Trophoblast cell (in vitro differentiated cells and primary cell): Measurements from ENCODE around the gene DOCK2.

Experiments used
- DNase-seq, 2 donors: peaks; one replicate each; pipeline ENCODE4 v3.0.0-alpha.2; 2016
- H2AFZ ChIP-seq: 2 replicates; pipeline ENCODE4 v1.6.1; 2013; ENCODE audit warnings: low read length, moderate library complexity, mild to moderate bottlenecking; ENCODE audit not compliant: insufficient read depth, poor library complexity
- H2AK5ac ChIP-seq: 2 replicates; pipeline ENCODE4 v1.6.1; 2013; ENCODE audit warnings: mild to moderate bottlenecking, low read length
- H2BK120ac ChIP-seq: 2 replicates; pipeline ENCODE4 v1.6.1; 2013; ENCODE audit warnings: low read length, mild to moderate bottlenecking, moderate library complexity; ENCODE audit not compliant: insufficient read depth, poor library complexity
- H2BK12ac ChIP-seq: 2 replicates; pipeline ENCODE4 v1.6.1; 2013; ENCODE audit warnings: mild to moderate bottlenecking, low read length, moderate library complexity
- H2BK5ac ChIP-seq: 2 replicates; pipeline ENCODE4 v1.6.1; 2013; ENCODE audit warnings: low read length, low read depth, moderate library complexity, mild to moderate bottlenecking; ENCODE audit not compliant: poor library complexity
- H3K14ac ChIP-seq: 2 replicates; pipeline ENCODE4 v1.6.1; 2013; ENCODE audit warnings: mild to moderate bottlenecking, low read length
- H3K18ac ChIP-seq: 2 replicates; pipeline ENCODE4 v1.6.1; 2013; ENCODE audit warnings: mild to moderate bottlenecking, low read length
- H3K23ac ChIP-seq: 2 replicates; pipeline ENCODE4 v1.6.1; 2013; ENCODE audit warnings: low read length
- H3K27ac ChIP-seq: 2 replicates; pipeline ENCODE4 v1.5.1; 2013; ENCODE audit warnings: low read depth, mild to moderate bottlenecking, inconsistent platforms, low read length, moderate library complexity
- H3K27me3 ChIP-seq: 2 replicates; pipeline ENCODE4 v1.6.1; 2013; ENCODE audit warnings: inconsistent platforms, mild to moderate bottlenecking, low read length, moderate library complexity; ENCODE audit not compliant: insufficient read depth
- H3K36me3 ChIP-seq, 2 experiments: 1 replicate in 1 of 2; 2 replicates in 1 of 2; pipeline ENCODE4 v1.6.1; 2013; ENCODE audit warnings: low read length in 2 of 2, mild to moderate bottlenecking in 2 of 2, moderate library complexity in 1 of 2; ENCODE audit not compliant: insufficient read depth in 2 of 2, control insufficient read depth in 1 of 2
- H3K4ac ChIP-seq: 2 replicates; pipeline ENCODE4 v1.6.1; 2013; ENCODE audit warnings: low read depth, mild to moderate bottlenecking, low read length, moderate library complexity
- H3K4me1 ChIP-seq, 2 experiments: 1 replicate in 1 of 2; 2 replicates in 1 of 2; pipeline ENCODE4 v1.6.1; 2013; ENCODE audit warnings: low read length in 2 of 2, mild to moderate bottlenecking in 2 of 2, moderate library complexity in 1 of 2; ENCODE audit not compliant: insufficient read depth in 2 of 2, control insufficient read depth in 1 of 2
- H3K4me2 ChIP-seq: 2 replicates; pipeline ENCODE4 v1.6.1; 2013; ENCODE audit warnings: inconsistent platforms, mild to moderate bottlenecking, low read length, moderate library complexity
- H3K4me3 ChIP-seq: 2 replicates; pipeline ENCODE4 v1.5.1; 2013; ENCODE audit warnings: mild to moderate bottlenecking, low read depth, low read length, inconsistent platforms
- H3K79me1 ChIP-seq: one replicate; pipeline ENCODE4 v1.6.1; 2013; ENCODE audit warnings: low read length
- H3K79me2 ChIP-seq: 2 replicates; pipeline ENCODE4 v1.6.1; 2013; ENCODE audit warnings: low read length, mild to moderate bottlenecking; ENCODE audit not compliant: control insufficient read depth, insufficient read depth, poor library complexity
- H3K9ac ChIP-seq: 2 replicates; pipeline ENCODE4 v1.6.1; 2013; ENCODE audit warnings: mild to moderate bottlenecking, low read length
- H3K9me3 ChIP-seq: 2 replicates; pipeline ENCODE4 v1.6.1; 2013; ENCODE audit warnings: low read depth, mild to moderate bottlenecking, control low read depth, inconsistent platforms, low read length; ENCODE audit not compliant: insufficient read depth
- H4K12ac ChIP-seq: 2 replicates; pipeline ENCODE4 v1.6.1; 2013; ENCODE audit warnings: low read depth, mild to moderate bottlenecking, low read length, moderate library complexity
- H4K8ac ChIP-seq: 2 replicates; pipeline ENCODE4 v1.6.1; 2013; ENCODE audit warnings: low read depth, mild to moderate bottlenecking, low read length, moderate library complexity
- H4K91ac ChIP-seq: one replicate; pipeline ENCODE4 v1.6.1; 2013; ENCODE audit warnings: low read depth, mild to moderate bottlenecking, low read length, moderate library complexity
- WGBS: extraction: QIAGEN DNeasy Blood & Tissue Kit; methylation state at CpG from one replicate; pipeline ENCODE4 v1.1.7; 2013; ENCODE audit warnings: missing lambda C conversion rate; ENCODE audit not compliant: insufficient read length, insufficient coverage; ENCODE audit errors: extremely low coverage; 5-methylcytosine and 5-hydroxymethylcytosine counted together

The DOCK2 gene

GRCh38 chr5:170112876-170113521 is 475.9 kb downstream of the DOCK2 start:
- Histone ChIP-seq H4K91ac (no peak overlapping the region), H2AFZ (no peak overlapping the region), H3K23ac (no peak overlapping the region), H3K4me2 (no peak overlapping the region), H3K14ac (peak overlapping the region; percentile 37), H3K4ac (no peak overlapping the region), H3K79me2 (no peaks in the 10 kb centered on the region), H2BK5ac (no peak overlapping the region), H4K12ac (no peak overlapping the region), H2BK12ac (no peak overlapping the region), H2AK5ac (no peak overlapping the region), H3K4me3 (no peak overlapping the region), H3K9me3 (no peaks in the 10 kb centered on the region), H4K8ac (no peak overlapping the region), H3K18ac (no peak overlapping the region), H3K27me3 (no peaks in the 10 kb centered on the region), H2BK120ac (no peak overlapping the region), H3K36me3 (no peaks in the 10 kb centered on the region), H3K9ac (no peak overlapping the region), H3K79me1 (peaks cover 2% of the 10 kb centered on the region), H3K27ac (no peak overlapping the region), H3K4me1 (peaks cover 10 to 17% of the 10 kb centered on the region in 2 experiments)
- DNase-seq: no peak
- WGBS: no CpG with 5 or more reads among the region's 6 CpGs

GRCh38 chr5:170113522-170113900 is 476.4 kb downstream of the DOCK2 start:
- Histone ChIP-seq H2AFZ (no peak overlapping the region), H4K91ac (no peak overlapping the region), H3K9ac (no peak overlapping the region), H3K4me1 (peaks cover 10 to 17% of the 10 kb centered on the region in 2 experiments), H3K4me2 (no peak overlapping the region), H3K4ac (no peak overlapping the region), H3K36me3 (no peaks in the 10 kb centered on the region), H2BK12ac (no peak overlapping the region), H3K27ac (no peak overlapping the region), H3K14ac (no peak overlapping the region), H3K23ac (no peak overlapping the region), H4K8ac (no peak overlapping the region), H3K79me1 (peaks cover 2% of the 10 kb centered on the region), H2BK120ac (no peak overlapping the region), H3K4me3 (no peak overlapping the region), H2BK5ac (no peak overlapping the region), H2AK5ac (no peak overlapping the region), H3K9me3 (no peaks in the 10 kb centered on the region), H4K12ac (no peak overlapping the region), H3K27me3 (no peaks in the 10 kb centered on the region), H3K79me2 (no peaks in the 10 kb centered on the region), H3K18ac (no peak overlapping the region)
- no peak for DNase-seq
- no CpG with 5 or more reads among the region's 3 CpGs for WGBS

- Histone ChIP-seq H3K4me3 (no peak overlapping the region), H2AK5ac (no peak overlapping the region), H3K27me3 (no peaks in the 10 kb centered on the region), H2BK12ac (no peak overlapping the region), H3K36me3 (no peaks in the 10 kb centered on the region), H3K9ac (no peak overlapping the region), H4K8ac (no peak overlapping the region), H4K12ac (no peak overlapping the region), H3K4me1 (peaks cover 7 to 15% of the 10 kb centered on the region in 2 experiments), H3K79me1 (peaks cover 2% of the 10 kb centered on the region), H3K14ac (no peak overlapping the region), H3K27ac (no peak overlapping the region), H2BK120ac (no peak overlapping the region), H3K79me2 (no peaks in the 10 kb centered on the region), H3K18ac (no peak overlapping the region), H4K91ac (no peak overlapping the region), H3K4ac (no peak overlapping the region), H3K9me3 (no peaks in the 10 kb centered on the region), H3K4me2 (no peak overlapping the region), H2BK5ac (no peak overlapping the region), H2AFZ (no peak overlapping the region), H3K23ac (no peak overlapping the region)
- DNase-seq: peak; percentile 76 to 92
- no CpG with 5 or more reads among the region's 7 CpGs for WGBS
These were observed 477.2 kb downstream of the DOCK2 start for GRCh38 chr5:170114271-170114670.

GRCh38 chr5:170115925-170116324 is 478.9 kb downstream of the DOCK2 start:
- H3K23ac ChIP-seq: no peak overlapping the region
- no peak overlapping the region for H2AFZ ChIP-seq
- H4K12ac ChIP-seq: no peak overlapping the region
- no peak overlapping the region for H3K18ac ChIP-seq
- no CpG with 5 or more reads among the region's 2 CpGs for WGBS
- H2BK120ac ChIP-seq: no peak overlapping the region
- H3K4me2 ChIP-seq: no peak overlapping the region
- no peak overlapping the region for H3K14ac ChIP-seq
- no peak overlapping the region for H4K91ac ChIP-seq
- no peak overlapping the region for H3K27ac ChIP-seq
- H3K36me3 ChIP-seq: no peaks in the 10 kb centered on the region
- H3K79me1 ChIP-seq: peaks cover 2% of the 10 kb centered on the region
- H3K4me1 ChIP-seq: peaks cover 6 to 7% of the 10 kb centered on the region in 2 experiments
- H2BK12ac ChIP-seq: no peak overlapping the region
- H4K8ac ChIP-seq: no peak overlapping the region
- no peak overlapping the region for H3K4ac ChIP-seq
- no peaks in the 10 kb centered on the region for H3K27me3 ChIP-seq
- H2AK5ac ChIP-seq: no peak overlapping the region
- no peak overlapping the region for H2BK5ac ChIP-seq
- DNase-seq: no peak
- no peak overlapping the region for H3K9ac ChIP-seq
- no peak overlapping the region for H3K4me3 ChIP-seq
- H3K9me3 ChIP-seq: no peaks in the 10 kb centered on the region
- no peaks in the 10 kb centered on the region for H3K79me2 ChIP-seq
